GM21528 (cell line): ENCODE data around the gene ZC3H10.
"Not testable (repeated sequence)": the region's sequence is repeated elsewhere in the genome, so short reads cannot be mapped to it uniquely, and the experiment has no call there.

Source experiments
- ATAC-seq: cut with Tn5 transposase; IDR thresholded peaks from one replicate; pipeline ENCODE4 v1.9.1; 2021; ENCODE audit warnings: mild to moderate bottlenecking, moderate library complexity; ENCODE audit not compliant: unreplicated experiment, low FRiP score

ZC3H10 gene, protein sequence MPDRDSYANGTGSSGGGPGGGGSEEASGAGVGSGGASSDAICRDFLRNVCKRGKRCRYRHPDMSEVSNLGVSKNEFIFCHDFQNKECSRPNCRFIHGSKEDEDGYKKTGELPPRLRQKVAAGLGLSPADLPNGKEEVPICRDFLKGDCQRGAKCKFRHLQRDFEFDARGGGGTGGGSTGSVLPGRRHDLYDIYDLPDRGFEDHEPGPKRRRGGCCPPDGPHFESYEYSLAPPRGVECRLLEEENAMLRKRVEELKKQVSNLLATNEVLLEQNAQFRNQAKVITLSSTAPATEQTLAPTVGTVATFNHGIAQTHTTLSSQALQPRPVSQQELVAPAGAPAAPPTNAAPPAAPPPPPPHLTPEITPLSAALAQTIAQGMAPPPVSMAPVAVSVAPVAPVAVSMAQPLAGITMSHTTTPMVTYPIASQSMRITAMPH

DNA sequence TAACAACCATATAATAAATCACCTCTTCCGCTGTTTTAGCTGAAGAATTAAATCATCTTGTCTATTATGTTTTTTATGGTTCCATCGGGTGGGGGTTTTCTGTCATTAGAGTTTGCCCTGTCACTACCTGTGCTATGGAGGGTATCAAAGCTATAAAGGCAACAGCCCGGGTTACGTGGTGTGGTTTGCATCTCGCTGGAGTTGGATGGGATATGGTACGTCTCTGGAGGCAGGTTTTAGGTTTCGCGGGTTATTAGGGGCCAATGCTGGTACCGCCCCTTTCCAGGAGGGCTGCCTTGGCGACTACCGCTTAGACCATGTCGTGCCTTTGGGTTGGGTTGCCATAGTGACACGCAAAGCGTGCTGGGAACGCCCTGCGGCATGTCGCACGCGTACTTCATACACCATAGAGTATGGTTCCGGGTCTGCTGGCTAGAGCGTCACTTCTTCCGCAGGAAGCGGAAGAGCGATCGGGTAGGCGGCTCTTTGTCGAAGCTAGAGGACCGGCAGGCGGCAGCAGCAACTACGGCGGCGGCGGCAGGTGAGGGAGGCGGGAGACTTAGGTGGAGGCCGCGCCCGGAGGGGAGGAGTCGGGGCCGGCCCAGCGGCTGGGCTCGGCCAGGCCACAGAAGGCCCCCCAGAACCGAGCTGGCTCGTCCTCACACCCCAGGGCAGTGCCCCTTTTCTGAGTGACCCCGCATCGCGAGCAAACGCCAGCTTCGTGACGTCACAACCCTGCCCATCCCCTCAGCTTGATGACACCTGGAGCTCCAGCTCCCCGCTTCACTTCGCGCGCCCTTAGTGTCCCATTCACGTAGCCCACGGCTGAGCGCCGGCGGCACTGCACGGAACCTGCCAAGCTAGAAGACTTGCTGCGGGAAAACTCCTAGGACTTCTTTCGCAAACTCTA lies at the start of gene ZC3H10:
Gene ZC3H10, plus strand, starts transcription at position 489 of the 910 bp plus-strand sequence. CDS start 2,297 bp downstream, outside the sequence.
- peak; percentile 76 for ATAC-seq

DNA sequence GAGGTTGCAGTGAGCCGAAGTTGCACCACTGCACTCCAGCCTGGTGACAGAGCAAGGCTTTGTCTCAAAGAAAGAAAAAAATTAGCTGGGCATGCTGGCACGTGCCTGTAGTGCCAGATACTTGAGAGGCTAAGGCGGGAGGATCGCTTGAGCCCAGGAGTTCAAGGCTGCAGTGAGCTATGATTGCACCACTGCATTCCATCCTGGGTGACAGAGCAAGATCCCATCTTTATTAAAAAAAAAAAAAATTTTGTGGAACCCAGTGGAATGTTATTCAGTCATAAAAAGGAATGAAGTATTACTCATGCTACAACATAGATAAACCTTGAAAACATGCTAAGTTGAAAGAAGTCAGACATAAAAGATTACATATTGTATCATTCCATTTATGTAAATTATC lies 46.4 kb upstream of the ZC3H10 start:
- no peak for ATAC-seq

DNA sequence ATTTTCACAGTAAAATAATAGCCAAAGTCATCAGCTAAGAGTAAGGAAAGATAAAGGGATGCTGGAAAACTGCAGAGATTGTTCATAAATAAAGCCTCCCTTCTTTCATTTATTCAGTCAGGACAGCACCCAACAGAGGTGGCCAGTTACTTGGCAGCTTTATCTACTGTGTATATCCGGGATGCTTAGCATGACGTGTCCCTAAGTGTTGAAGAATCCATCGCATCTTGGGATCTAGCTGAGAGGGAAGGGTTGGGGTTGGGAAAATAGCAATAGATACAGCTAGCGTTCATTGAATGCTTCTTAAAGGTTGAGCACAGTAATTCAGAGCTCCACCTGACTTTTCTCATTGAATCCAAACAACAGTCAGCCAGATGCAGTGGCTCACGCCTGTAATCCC lies 43.7 kb upstream of the ZC3H10 start:
- ATAC-seq, result no peak

DNA sequence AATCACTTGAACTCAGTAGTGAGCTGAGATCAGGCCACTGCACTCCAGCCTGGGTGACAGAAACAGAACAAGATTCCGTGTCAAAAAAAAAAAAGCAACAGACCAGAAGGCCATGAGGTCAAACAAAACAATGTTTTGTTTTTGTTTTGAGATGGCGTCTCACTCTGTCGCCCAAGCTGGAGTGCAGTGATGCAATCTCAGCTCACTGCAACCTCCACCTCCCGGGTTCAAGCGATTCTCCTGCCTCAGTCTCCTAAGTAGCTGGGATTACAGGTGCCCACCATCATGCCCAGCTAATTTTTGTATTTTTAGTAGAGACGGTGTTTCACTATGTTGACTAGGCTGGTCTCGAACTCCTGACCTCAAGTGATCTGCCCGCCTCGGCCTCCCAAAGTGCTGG lies 40.1 kb upstream of the ZC3H10 start:
- ATAC-seq, result not testable (repeated sequence)

DNA sequence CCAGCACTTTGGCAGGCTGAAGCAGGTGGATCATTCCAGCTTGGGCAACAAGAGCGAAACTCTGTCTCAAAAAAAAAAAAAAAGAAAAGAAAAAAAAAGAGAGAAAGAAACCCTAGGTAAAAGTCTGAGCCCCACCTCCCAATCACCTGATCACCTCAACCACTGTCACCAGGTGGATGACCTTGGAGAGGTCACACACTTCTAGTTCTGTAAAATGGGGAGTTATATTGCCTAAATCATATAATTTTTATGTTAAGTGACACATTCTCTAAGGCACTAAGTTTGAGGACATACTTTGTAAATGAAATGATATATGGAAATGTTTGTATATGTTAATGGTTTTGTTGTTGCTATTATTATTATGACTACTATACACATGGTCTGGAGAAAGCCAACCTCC lies 39.6 kb upstream of the ZC3H10 start:
- ATAC-seq, result no peak

DNA sequence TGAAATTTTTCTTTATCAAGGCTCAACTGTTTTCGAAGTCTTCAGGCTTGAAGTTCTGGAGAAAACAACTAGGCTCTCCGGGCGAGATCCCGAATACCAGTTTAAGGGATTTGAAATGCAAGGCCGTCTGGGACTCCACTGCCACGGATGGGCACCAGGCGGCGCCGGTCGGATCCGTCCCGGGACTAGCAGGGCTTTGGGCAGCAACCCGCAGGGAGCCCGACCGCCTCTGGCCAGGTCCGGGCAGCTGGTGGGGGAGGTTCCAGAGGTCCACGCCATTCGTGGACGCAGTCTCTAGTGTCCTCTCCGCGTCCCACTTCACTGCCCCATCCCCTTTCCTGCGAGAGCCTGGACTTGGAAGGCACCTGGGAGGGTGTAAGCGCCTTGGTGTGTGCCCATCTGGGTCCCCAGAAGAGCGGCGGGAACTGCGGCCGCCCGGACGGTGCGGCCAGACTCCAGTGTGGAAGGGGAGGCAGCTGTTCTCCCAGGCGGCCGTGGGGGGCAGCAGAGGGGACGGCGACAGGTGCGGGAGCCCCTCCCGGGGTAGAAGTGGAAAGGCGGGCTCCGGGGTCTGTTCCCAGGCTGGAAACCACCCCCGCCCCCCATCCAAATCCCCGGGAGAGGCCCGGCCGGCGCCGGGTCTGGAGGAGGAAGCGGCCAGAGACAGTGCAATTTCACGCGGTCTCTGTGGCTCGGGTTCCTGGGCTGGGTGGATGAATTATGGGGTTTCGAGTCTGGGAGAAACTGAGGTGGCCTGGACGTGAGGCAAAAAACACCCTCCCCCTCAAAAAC lies 38.9 kb upstream of the ZC3H10 start:
- no peak for ATAC-seq

DNA sequence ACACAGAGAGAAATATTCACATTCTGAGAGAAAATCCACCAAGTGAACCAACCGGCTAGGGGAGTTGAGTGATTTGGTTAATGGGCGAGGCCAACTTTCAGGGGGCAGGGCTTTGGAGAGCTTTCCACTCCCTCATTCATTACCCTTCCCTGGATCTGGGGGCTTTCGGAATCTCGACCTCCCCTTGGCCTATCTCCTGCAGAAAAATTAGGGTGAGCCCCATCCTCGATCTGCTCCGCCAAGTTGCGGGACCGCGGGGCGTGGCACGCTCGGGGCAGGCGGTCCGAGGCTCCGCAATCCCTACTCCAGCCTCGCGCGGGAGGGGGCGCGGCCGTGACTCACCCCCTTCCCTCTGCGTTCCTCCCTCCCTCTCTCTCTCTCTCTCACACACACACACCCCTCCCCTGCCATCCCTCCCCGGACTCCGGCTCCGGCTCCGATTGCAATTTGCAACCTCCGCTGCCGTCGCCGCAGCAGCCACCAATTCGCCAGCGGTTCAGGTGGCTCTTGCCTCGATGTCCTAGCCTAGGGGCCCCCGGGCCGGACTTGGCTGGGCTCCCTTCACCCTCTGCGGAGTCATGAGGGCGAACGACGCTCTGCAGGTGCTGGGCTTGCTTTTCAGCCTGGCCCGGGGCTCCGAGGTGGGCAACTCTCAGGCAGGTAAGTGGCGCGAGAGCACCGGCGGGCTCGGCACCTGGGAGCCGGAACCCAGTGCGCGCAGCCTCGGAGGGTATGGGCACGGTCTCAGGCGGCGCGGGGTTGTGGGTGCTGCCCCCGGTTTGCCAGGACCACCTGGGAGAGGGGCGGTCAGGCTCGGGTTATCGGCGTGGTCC lies 38.1 kb upstream of the ZC3H10 start, which contains the start of gene ERBB3:
Gene ERBB3, plus strand, starts transcription at position 443 of the 833 bp plus-strand sequence. Its CDS starts 136 bp downstream, at position 579.
- no peak for ATAC-seq

DNA sequence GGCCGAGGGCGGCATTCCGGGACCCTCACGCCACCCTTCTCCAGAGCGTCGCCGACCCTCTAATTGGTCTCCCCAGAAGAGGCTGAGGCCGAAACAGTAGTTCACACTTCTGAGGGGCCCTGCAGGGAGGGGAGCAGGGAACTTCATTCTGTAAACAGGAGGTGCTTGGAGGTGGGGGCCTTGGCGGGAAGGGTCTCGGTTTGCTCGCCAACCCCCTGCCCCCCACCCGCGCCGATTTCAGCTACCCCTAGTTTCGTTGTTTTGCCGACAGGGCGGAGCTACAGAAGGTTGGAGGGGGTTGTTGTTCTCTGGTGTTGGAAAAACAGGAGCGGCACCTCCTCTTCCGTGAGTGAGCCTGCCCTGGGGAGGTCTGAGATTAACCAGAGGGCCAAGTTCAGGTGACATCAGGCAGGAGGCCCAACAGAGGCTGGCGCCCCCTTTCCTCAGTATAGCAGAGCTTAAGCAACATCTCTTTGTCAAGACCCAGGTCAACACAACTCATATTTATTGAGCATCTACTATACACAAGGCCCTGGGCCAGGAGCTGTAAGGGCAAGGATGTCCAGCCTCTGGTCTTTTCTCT lies 37.4 kb upstream of the ZC3H10 start:
- no peak for ATAC-seq

DNA sequence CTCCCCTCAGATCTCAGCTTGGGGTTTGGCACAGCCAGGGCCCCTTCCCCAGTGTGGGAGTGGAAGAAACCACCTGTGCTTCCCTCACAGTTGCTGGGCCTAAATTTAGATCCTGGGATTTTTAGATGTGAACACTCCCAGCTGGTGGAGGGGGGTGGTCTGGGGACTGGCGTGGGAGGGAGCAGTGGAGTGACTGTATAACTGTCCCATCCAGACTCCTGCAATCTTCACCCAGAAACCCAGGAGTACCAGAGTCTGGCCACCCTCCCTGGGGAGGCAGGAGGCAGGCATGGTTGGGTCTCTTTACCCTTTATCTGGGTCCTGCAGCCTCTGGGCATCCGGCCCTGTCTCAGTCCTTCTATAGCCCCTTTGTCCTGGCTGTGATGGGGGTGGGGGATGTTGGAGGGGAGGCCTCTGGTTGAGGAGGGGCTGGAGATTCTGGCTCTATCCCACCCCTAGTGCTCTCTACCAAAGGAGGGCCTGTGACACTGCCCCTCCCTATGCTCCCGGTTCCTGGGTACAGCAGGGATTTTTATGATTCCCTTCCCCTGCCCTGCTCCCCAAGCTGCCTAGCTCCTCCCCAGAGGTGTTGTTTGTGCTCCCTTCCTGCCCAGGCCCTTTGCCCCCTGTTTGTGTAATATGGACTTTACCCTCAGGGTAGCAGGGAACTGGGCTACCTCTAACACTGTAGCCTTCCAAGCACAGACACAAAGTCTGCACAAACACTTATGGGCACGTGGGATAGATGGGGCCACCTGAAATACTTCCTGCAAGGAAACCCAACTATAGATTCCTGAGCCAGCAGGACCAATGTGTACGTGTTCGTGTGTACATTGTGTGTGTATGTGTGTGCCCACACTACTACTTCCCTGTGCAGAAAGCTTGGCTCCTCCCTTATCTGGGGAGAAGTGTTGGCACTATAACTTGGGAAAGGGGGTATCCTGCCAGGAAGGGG lies 36.4 kb upstream of the ZC3H10 start:
- ATAC-seq, result no peak

DNA sequence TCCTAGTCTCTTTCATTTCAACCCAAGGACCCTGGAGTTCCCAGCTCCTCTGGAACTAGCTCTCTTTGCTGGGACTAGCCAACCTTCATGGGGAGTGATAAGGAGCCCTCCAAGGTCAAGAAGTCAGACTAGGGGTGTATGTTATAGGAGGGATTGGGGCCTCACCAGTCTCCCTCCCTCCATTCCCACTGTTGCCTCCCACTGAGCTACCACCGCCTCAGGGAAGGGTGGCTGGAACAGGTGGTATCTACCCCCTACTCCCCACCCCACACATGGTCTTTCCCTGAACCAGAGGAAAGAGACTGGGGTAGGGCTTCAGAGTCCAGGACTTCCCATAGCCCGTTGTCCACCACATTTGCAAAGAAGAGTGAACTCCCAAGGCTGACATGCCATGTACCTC lies 35.7 kb upstream of the ZC3H10 start:
- ATAC-seq, result no peak

DNA sequence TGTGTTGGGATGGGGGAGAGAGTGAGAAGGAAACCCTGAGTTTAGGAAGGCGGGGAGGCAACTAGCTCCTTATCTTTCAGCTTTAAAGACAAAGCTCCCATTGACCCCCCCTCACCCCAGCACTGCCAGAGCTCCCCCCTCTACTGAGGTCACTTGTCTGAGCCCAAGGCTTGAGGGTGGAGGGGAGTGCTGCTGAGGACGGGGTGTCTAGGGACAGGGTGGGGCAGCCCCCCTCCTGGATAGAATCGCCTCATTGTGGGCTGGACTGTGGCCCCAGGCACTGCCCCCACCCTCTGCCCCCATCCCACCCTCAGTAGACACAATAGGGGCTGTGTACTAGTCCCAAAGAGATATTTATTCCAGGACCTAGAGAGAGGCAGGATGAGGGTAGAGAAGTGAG lies 35.1 kb upstream of the ZC3H10 start:
- ATAC-seq, result no peak

DNA sequence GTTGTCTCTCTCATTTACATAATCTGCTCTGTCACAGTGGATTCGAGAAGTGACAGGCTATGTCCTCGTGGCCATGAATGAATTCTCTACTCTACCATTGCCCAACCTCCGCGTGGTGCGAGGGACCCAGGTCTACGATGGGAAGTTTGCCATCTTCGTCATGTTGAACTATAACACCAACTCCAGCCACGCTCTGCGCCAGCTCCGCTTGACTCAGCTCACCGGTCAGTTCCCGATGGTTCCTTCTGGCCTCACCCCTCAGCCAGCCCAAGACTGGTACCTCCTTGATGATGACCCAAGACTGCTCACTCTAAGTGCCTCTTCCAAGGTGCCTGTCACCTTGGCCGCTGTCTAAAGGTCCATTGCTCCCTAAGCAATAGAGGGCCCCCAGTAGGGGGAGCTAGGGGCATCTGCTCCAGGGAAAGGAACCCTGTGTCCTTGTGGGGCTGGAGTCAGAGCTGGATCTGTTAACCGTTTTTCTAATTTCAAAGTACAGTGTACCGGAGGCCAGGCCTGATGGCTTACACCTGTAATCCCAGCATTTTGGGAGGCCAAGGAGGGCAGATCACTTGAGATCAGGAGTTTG lies 33.0 kb upstream of the ZC3H10 start:
- ATAC-seq, result no peak

DNA sequence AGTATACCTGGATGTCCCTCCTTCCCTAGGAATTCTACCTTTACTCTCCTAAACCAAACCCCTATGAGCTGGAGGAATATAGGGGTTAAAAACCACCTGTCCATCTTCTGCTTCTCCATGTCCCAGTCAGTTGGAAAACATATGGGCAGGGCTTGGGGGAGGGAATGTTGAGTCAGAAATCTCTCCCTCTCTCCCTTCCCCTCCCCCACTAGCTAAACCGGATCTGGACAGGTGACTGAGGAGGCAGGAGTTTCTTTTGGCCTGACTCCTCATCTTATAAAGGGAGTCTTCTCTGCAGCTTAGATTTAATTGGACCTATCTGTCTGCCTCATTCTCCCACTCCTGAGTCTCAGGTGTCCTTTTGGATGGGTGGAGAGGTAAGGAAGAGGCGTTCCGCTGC lies 32.0 kb upstream of the ZC3H10 start:
- no peak for ATAC-seq

DNA sequence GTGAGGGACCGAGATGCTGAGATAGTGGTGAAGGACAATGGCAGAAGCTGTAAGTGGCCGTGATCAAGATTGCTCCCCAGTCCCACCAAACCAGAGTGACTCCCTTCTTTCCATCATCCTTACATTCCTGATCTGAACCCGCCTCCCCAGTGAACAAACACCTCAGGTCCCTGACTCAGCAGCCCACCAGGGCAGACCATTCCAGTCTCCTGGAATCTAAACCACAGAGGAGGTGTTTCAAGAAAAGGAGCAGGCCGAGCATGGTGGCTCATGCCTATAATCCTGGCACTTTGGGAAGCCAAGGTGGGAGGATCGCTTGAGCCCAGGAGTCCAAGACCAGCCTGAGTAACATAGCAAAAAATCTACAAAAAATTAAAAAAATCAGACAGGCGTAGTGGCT lies 31.5 kb upstream of the ZC3H10 start:
- ATAC-seq, result no peak

DNA sequence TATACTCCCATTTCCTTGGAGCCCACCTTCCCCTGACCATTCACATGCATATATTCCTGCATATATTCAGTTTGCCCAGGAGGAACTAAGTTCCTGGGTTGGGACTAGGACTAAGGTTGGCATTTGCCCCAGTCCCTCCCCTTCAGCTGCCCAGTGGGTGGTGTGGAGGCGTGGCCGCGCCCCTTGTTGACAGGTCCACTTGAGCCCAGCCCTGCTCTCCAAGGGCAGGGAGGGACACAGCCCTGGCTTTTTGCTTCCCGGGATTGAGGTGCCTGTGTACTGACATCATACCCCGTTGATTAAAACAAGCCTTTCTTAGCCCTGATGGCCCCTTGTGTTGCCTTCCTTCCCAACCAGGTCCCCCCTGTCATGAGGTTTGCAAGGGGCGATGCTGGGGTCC lies 30.8 kb upstream of the ZC3H10 start:
- no peak for ATAC-seq

DNA sequence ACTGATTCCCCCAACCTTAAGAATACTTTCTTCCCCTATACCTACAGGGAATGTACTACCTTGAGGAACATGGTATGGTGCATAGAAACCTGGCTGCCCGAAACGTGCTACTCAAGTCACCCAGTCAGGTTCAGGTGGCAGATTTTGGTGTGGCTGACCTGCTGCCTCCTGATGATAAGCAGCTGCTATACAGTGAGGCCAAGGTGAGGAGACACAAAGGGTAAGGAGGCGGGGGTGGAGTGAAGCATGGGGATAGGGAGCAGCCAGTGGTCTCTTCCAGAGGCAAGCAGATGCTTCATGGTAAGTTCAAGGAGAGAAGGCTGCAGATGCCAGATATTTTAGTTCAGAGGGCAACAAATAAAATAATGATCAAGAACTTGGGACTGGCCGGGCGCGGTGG lies 20.3 kb upstream of the ZC3H10 start:
- ATAC-seq, result no peak

DNA sequence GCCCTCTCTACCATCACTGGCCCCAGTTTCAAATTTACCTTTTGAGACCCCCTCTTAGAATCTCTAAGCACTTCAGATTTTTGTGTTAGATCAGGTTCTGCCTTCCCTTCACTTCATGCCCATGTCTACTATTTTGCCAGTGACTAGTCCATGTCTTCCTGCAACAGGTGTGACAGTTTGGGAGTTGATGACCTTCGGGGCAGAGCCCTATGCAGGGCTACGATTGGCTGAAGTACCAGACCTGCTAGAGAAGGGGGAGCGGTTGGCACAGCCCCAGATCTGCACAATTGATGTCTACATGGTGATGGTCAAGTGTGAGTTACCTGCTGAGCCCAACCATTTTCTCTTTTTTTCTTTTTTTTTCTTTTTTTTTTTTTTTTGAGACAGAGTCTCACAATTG lies 19.5 kb upstream of the ZC3H10 start:
- no peak for ATAC-seq

DNA sequence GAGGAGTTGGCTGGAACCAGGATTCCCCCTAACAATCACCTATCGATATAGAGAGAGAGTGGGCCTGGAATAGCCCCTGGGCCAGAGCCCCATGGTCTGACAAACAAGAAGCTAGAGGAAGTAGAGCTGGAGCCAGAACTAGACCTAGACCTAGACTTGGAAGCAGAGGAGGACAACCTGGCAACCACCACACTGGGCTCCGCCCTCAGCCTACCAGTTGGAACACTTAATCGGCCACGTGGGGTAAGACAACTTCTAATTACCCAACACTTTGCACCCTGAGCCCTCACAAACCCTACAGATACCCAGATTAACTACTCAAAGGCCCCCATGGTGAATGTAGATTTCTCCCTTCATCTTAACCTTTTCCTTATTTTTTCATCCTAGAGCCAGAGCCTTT lies 18.3 kb upstream of the ZC3H10 start:
- no peak for ATAC-seq
